ENCODE results near the gene DYNC2I2.
A peak's percentile ranks its signal among the peaks of the same experiment; 100 is the strongest.
"Not testable (repeated sequence)": the region's sequence is repeated elsewhere in the genome, so short reads cannot be mapped to it uniquely, and the experiment has no call there.

DYNC2I2 gene

DNA sequence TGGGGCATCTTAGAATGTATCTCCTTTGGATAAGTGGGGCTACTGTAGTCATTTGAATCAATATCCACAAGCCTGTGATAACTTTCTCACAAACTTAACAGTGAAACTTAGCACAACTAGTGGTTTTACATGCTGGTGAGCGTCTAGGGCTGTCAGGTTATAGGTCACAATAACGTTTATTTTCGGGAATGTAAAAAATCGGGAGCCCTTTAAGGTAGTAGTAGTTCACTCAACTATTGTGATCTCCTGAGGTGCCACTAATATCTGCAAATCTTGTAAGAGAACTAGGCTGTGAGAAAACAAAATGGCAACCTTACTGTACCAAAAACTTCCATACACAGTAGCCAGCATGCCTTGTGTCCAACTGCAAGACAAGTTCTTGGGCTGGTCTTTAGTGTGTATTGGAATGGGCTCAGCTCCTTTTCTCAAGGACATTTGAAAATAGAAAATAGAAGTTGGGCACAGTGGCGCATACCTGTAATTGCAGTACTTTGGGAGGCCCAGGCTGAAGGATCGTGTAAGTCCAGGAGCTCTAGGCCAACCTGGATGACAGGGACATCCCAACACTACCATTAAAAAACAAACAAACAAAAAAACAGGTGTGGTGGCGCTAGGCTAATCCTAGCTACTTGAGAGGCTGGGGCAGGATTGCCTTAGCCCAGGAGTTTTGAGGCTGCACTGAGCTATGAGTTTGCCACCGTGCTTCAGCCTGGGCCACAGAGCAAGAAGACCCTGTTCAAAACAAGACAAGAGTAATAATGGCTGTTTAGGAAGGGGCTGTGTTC lies 40.5 kb upstream of the DYNC2I2 start:
- Histone ChIP-seq H3K4me1 (ENCODE audit: control insufficient read depth, insufficient read depth, low read length) (peaks cover 4% of the 10 kb centered on the region), H3K9me3 (ENCODE audit: control insufficient read depth, low read length) (no peaks in the 10 kb centered on the region), H3K27me3 (replicated peaks; ENCODE audit: control insufficient read depth, insufficient read depth, low read length) (no peaks in the 10 kb centered on the region), H3K4me3 (ENCODE audit: low read length) (no peak overlapping the region), H3K9ac (ENCODE audit: low read length) (no peak overlapping the region), H3K36me3 (ENCODE audit: control insufficient read depth, insufficient read depth, low read length, severe bottlenecking) (peaks cover 46% of the 10 kb centered on the region)
- DNase-seq (ENCODE audit: low read depth): no peak

DNA sequence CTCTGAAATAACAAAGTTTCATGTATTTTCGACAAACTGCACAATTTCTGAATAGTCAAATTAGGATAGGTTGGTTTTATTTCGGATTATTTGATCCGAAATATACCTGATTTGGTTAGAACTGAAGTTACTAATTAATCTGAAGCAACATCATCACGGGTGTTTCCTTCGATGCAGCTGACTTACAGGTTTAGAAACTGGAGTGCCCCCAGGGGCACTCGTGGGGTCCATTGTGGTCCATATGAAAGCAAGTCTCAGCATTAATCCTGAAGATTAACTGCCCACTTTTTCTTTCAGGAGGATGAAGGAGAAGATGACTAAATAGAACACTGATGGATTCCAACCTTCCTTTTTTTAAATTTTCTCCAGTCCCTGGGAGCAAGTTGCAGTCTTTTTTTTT lies 37.7 kb upstream of the DYNC2I2 start:
- Histone ChIP-seq H3K4me1 (ENCODE audit: control insufficient read depth, insufficient read depth, low read length) (peaks cover 14% of the 10 kb centered on the region), H3K36me3 (ENCODE audit: control insufficient read depth, insufficient read depth, low read length, severe bottlenecking) (peaks cover 56% of the 10 kb centered on the region), H3K9ac (ENCODE audit: low read length) (no peak overlapping the region), H3K9me3 (ENCODE audit: control insufficient read depth, low read length) (no peaks in the 10 kb centered on the region), H3K27me3 (replicated peaks; ENCODE audit: control insufficient read depth, insufficient read depth, low read length) (no peaks in the 10 kb centered on the region), H3K4me3 (ENCODE audit: low read length) (no peak overlapping the region)
- DNase-seq (ENCODE audit: low read depth): no peak

DNA sequence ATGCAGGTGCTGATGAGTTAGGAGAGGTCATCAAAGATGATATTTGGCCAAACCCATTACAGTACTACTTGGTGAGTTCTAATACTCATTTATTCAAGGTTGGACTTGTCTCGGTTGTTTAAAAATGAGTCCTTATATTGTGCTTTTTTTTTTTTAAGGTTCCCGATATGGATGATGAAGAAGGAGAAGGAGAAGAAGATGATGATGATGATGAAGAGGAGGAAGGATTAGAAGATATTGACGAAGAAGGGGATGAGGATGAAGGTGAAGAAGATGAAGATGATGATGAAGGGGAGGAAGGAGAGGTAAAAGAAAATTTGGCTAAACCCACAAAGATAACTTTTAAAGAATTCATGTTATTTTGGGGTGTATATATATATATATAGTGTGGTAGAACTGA lies 37.1 kb upstream of the DYNC2I2 start:
- H3K9ac ChIP-seq (ENCODE audit: low read length); H3K27me3 ChIP-seq (replicated peaks; ENCODE audit: control insufficient read depth, insufficient read depth, low read length); H3K4me3 ChIP-seq (ENCODE audit: low read length); H3K9me3 ChIP-seq (ENCODE audit: control insufficient read depth, low read length); DNase-seq (ENCODE audit: low read depth): not testable (repeated sequence)
- Histone ChIP-seq H3K4me1 (ENCODE audit: control insufficient read depth, insufficient read depth, low read length) (peaks cover 14% of the 10 kb centered on the region), H3K36me3 (ENCODE audit: control insufficient read depth, insufficient read depth, low read length, severe bottlenecking) (peaks cover 56% of the 10 kb centered on the region)

DNA sequence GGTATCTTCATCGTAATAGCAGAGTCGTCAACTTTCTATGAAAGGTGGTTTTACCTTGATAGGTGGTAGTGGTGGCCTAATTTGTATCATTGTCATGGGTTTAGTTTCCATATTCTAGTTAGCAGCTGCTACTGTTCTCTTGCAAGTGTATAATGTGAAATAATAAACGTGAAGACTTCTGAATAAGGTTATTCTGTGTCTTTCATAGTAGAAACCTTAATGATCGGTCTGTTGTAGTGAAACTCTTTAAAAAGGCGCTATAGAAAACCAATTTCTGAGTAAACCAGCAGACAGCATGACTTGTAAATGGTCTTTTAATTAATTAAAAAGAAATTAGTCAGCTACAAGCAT lies 34.0 kb upstream of the DYNC2I2 start:
- H3K4me1 ChIP-seq (ENCODE audit: control insufficient read depth, insufficient read depth, low read length): peaks cover 16% of the 10 kb centered on the region
- peak overlapping the region; percentile 95 for H3K4me3 ChIP-seq (ENCODE audit: low read length)
- H3K27me3 ChIP-seq (replicated peaks; ENCODE audit: control insufficient read depth, insufficient read depth, low read length): no peaks in the 10 kb centered on the region
- no peak for DNase-seq (ENCODE audit: low read depth)
- peaks cover 40% of the 10 kb centered on the region for H3K36me3 ChIP-seq (ENCODE audit: control insufficient read depth, insufficient read depth, low read length, severe bottlenecking)
- H3K9ac ChIP-seq (ENCODE audit: low read length): peak overlapping the region; percentile 91
- no peaks in the 10 kb centered on the region for H3K9me3 ChIP-seq (ENCODE audit: control insufficient read depth, low read length)

DNA sequence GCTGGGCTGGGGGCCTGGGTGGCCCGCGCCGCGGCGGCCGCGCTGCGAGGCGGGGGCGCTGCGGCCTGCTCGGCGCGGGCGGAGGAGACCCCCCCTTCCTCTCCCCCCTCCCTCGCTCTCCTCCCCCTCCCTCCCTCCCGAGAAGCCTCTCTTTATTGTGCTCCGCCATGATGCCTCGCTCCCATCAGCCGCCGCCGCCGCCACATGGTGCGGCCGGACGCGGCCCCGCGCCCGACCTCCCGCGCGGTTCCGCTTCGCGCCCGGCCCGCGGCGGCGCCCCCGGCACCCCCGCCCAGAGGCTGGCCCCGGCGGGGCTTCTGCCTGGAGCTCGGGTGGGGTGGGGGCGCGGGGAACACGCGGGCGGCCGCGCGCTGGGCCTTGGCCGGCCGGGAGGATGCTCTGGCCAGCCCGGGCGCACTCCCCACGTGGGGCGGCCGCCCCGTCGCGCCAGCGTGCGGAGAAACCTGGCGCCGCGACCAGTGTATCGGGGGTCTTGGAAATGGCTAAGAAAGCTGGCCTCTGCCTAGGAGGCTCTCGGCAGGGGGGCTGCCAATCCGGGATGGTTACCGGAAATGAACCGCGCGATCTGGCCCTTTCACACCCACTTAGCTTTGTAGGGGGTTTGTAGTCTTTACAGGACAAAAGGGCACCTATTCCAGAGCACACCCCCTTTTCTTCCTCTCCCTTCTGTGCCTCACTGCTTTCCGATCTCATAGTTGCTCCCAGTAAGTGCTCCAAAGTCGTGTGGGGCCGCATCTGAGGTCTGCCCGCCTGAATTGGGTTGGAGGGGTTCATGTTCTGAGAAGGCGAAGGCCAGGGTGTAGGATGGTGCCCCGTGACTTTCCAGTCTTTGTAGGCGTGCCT lies 33.4 kb upstream of the DYNC2I2 start:
- DNase-seq (ENCODE audit: low read depth): peak; percentile 77
- H3K36me3 ChIP-seq (ENCODE audit: control insufficient read depth, insufficient read depth, low read length, severe bottlenecking): peaks cover 36% of the 10 kb centered on the region
- peak overlapping the region; percentile 91 for H3K9ac ChIP-seq (ENCODE audit: low read length)
- H3K9me3 ChIP-seq (ENCODE audit: control insufficient read depth, low read length): no peaks in the 10 kb centered on the region
- no peaks in the 10 kb centered on the region for H3K27me3 ChIP-seq (replicated peaks; ENCODE audit: control insufficient read depth, insufficient read depth, low read length)
- peak overlapping the region; percentile 95 for H3K4me3 ChIP-seq (ENCODE audit: low read length)
- peaks cover 17% of the 10 kb centered on the region for H3K4me1 ChIP-seq (ENCODE audit: control insufficient read depth, insufficient read depth, low read length)

DNA sequence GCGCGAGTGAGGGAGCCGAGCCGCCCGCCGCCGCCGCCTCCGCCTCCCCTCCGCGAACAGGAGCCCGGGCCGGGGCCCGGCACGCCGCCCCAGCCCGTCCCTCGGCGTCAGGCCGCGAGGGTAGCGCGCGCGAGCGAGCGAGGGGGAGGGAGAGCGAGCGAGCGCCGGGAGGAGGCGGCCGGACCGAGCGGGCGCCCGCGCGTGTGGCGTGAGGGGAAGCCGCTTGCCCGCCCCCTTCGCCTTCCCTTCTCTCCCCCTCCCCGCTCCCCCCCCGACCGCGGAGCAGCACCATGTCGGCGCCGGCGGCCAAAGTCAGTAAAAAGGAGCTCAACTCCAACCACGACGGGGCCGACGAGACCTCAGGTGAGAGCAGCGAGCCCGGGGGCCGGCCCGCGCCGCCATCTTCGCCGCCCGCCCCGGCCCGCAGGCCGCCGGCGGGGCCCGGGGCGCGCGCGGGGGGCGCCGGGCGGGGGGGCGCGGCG lies 32.7 kb upstream of the DYNC2I2 start:
- no peak for DNase-seq (ENCODE audit: low read depth)
- H3K9ac ChIP-seq (ENCODE audit: low read length): peak overlapping the region; percentile 80
- peaks cover 32% of the 10 kb centered on the region for H3K36me3 ChIP-seq (ENCODE audit: control insufficient read depth, insufficient read depth, low read length, severe bottlenecking)
- no peaks in the 10 kb centered on the region for H3K9me3 ChIP-seq (ENCODE audit: control insufficient read depth, low read length)
- no peaks in the 10 kb centered on the region for H3K27me3 ChIP-seq (replicated peaks; ENCODE audit: control insufficient read depth, insufficient read depth, low read length)
- peaks cover 24% of the 10 kb centered on the region for H3K4me1 ChIP-seq (ENCODE audit: control insufficient read depth, insufficient read depth, low read length)
- H3K4me3 ChIP-seq (ENCODE audit: low read length): peak overlapping the region; percentile 73

DNA sequence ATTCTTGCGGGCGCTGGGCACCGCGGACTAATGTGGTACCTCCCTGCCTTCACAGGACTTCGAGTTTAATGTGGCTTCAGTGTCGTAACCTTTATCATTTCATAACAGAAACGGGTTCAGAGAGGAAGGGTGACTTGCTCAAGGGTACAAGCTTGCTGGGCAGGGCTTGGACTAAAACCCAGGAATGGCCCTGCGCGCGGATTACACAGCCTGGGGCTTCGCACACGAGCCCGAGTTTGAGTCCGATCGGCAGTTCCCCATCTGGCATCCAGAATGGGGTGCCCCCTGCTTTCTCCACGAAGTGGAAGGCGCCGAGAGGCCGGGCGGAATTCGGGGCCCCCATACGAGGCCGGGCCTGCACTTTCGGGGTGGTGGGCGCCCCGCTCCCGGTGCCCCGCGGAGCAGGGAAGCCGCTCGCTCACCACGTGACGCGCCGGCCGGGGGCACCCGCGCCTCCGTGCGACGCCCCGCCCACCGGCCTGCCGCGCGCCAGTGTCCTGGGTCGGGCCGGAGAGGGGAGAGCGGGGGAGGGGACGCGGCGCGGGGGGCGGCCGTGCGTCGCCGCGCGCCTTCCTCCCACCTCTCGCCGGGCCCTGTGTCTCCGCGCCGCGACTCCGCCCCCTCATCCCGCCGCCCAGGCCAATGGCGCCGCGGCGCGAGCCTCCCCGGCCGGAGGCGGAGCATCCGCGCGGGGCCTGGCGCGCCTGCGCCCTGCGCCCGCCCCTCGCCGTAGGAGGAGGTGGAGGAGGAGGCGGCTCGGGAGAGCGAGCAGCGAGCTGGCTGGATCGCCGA lies 32.0 kb upstream of the DYNC2I2 start, which contains the start of gene SET:
Gene SET, plus strand, starts transcription at position 722 of the 792 bp plus-strand sequence. CDS start 361 bp downstream, outside the sequence.
- Histone ChIP-seq H3K9ac (ENCODE audit: low read length) (peak within 1 kb of the TSS; percentile 92), H3K4me1 (ENCODE audit: control insufficient read depth, insufficient read depth, low read length) (peaks cover 31% of the 10 kb centered on the region), H3K9me3 (ENCODE audit: control insufficient read depth, low read length) (no peaks in the 10 kb centered on the region), H3K36me3 (ENCODE audit: control insufficient read depth, insufficient read depth, low read length, severe bottlenecking) (peaks cover 26% of the 10 kb centered on the region), H3K27me3 (replicated peaks; ENCODE audit: control insufficient read depth, insufficient read depth, low read length) (no peaks in the 10 kb centered on the region), H3K4me3 (ENCODE audit: low read length) (peak within 1 kb of the TSS; percentile 95)
- peak; percentile 98 for DNase-seq (ENCODE audit: low read depth)

DNA sequence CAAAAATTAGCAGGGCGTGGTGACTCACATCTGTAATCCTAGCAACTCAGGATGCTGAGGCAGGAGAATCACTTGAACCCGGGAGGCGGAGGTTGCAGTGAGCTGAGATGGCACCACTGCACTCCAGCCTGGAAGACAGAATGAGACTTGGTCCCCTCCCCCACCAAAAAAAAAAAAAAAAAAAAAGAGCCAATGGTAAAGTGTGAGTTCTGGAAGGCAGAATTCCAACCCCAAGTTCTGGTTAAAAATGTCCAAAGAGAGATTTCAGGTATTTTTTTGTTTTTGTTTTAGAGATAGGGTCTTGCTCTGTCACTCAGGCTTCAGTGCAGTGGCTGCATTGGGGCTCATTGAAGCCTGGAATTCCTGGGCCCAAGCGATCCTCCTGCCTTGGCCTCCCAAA lies 30.8 kb upstream of the DYNC2I2 start:
- no peak for DNase-seq (ENCODE audit: low read depth)
- Histone ChIP-seq H3K4me3 (ENCODE audit: low read length) (no peak overlapping the region), H3K4me1 (ENCODE audit: control insufficient read depth, insufficient read depth, low read length) (peaks cover 39% of the 10 kb centered on the region)

DNA sequence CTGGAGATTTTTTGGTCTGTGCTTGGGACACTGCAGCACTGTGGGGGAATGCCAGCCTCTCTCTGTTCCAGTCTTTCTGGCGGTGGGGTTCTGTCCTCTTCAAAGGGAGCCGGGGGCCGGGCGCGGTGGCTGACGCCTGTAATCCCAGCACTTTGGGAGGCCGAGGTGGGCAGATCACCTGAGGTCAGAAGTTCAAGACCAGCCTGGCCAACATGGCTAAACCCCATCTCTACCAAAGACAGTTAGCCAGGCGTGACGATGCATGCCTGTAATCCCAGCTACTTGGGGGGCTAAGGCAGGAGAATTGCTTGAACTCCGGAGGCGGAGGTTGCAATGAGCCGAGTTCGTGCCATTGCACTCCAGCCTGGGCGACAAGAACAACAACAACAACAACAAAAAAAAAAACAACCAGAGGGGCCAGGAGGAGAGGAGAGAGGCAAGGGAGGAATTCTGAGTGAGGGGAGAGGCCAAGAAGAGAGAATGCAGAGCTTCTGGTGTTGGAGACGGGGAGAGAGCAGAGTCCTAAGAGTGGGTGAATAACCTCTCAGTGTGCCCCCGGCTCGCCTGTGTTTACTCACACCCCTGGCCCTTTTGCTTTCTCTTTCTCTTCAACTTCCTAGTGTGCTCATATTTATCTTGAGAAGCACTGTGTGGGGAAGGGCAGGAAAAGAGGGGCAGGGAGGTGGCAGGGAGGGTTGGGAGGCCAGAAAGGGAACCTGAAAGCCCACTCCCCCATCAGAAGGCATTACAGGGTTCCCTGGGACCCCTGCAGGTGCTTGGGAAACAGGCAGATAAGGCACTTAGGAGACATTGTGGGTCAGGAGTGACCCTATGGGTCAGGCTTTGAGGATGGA lies 29.2 kb upstream of the DYNC2I2 start:
- H3K4me3 ChIP-seq (ENCODE audit: low read length): no peak overlapping the region
- H3K9me3 ChIP-seq (ENCODE audit: control insufficient read depth, low read length): no peaks in the 10 kb centered on the region
- no peak for DNase-seq (ENCODE audit: low read depth)
- H3K27me3 ChIP-seq (replicated peaks; ENCODE audit: control insufficient read depth, insufficient read depth, low read length): no peaks in the 10 kb centered on the region
- peaks cover 31% of the 10 kb centered on the region for H3K4me1 ChIP-seq (ENCODE audit: control insufficient read depth, insufficient read depth, low read length)
- no peaks in the 10 kb centered on the region for H3K36me3 ChIP-seq (ENCODE audit: control insufficient read depth, insufficient read depth, low read length, severe bottlenecking)
- H3K9ac ChIP-seq (ENCODE audit: low read length): no peak overlapping the region

More for the DNA sequence above, 30.8 kb upstream of the DYNC2I2 start:
- peaks cover 13% of the 10 kb centered on the region for H3K36me3 ChIP-seq (ENCODE audit: control insufficient read depth, insufficient read depth, low read length, severe bottlenecking)
- H3K9me3 ChIP-seq (ENCODE audit: control insufficient read depth, low read length): no peaks in the 10 kb centered on the region
- H3K9ac ChIP-seq (ENCODE audit: low read length): no peak overlapping the region
- H3K27me3 ChIP-seq (replicated peaks; ENCODE audit: control insufficient read depth, insufficient read depth, low read length): no peaks in the 10 kb centered on the region

Data from adipocyte (in vitro differentiated cells).